GM19099 (cell line): Measurements from ENCODE around the gene BBC3.

Source experiments
- POLR2A ChIP-seq: IDR thresholded peaks from 3 replicates; pipeline ENCODE4 v1.6.1; 2011; ENCODE audit warnings: low read depth; ENCODE audit not compliant: insufficient read length; ENCODE audit errors: extremely low read depth

BBC3 gene

DNA sequence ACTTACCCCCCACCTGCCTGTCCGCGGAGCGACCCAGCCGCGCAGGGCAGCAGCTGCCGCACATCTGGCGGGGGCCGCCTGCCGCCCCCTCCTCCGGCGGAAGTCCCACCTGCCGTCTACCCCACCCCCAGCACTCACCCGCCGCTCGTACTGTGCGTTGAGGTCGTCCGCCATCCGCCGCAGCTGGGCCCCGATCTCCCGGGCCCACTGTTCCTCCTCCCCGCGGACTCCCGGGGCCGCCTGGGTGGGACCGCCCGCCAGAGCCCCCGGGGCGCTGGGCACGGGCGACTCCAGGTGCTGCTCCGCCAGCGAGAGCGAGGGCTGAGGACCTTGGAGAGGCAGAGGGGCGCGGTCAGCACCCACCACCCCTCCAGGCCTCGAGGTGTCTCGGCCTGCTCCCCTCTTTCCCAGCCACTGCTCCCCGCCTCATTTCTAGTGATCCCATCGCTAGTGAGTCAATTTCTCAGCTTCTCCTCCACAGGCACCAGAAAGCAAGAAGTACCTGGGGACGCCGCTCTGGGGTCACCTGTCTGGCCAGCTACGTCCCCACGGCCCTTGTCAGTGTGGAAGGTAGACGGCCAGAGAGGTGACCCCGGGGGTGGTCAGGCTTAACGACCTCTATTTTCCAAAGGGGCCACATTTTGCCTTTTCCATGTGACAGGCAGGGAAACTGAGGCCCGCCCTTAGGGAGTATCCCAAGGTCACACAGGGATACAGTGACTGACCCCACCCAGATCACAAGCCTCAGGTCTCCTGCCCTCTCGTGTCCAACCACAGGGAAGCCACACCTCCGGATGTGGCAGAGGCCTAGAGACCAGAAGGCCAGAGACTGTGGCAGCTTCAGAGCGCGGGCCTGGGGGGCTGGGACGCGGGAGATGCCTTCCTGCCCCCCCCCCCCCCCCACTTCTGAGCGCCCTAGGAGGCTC, 4.3 kb downstream of the BBC3 start:
- TF ChIP-seq POLR2A = peak; percentile 64

DNA sequence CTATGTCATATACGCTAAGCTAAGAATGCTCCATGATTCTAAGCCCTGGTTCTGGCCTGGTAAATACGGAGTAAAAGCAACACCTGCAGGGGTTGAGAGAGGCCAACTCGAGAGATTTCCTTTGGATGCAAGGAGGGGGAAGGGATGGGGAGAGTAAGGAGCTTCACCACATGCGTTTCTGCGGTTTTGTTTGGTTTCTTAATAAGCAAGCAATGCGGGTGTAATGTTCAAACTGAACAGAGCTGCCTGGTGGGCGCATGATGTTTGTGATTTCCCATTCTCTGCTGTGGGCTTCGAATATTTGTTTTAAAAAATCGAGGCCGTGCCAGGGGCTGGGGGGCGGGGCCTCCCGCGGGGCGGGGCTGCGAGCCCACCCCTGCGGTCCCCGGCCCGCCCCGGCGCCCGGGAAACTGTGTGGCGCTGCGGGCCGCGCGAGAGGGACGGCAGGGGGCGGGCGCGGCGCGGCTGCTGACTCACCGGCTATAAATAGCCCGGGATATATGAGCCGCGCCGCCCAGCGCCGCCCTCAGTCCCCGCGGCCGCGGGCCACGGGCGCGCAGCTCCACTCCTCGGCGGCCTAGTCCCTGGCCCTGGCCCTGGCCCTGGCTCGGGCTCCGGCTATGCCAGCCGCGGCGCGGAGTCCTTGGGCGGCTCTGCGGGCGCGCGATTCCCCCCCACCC, 5.1 kb downstream of the BBC3 start:
- TF ChIP-seq POLR2A = peak; percentile 100

DNA sequence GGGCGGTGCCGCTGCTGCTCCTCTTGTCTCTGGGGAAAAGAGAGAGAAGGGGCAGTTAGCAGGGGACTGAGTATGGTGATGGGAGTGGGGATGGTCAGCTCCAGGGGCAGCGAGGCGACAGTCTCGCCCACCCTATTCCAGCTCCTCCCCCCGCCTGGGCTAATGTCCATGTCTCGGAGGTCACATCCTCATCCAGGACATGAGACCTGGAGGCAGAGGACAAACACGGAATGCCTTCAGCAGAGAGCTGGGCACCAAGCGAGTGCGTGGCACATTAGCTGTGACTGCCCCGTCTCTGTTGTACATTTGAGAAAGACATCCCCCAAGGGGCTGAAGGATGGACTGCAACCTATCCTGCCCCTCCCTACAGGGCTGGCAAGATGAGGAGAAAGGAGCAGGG, 9.1 kb downstream of the BBC3 start:
- no peak for TF ChIP-seq POLR2A

DNA sequence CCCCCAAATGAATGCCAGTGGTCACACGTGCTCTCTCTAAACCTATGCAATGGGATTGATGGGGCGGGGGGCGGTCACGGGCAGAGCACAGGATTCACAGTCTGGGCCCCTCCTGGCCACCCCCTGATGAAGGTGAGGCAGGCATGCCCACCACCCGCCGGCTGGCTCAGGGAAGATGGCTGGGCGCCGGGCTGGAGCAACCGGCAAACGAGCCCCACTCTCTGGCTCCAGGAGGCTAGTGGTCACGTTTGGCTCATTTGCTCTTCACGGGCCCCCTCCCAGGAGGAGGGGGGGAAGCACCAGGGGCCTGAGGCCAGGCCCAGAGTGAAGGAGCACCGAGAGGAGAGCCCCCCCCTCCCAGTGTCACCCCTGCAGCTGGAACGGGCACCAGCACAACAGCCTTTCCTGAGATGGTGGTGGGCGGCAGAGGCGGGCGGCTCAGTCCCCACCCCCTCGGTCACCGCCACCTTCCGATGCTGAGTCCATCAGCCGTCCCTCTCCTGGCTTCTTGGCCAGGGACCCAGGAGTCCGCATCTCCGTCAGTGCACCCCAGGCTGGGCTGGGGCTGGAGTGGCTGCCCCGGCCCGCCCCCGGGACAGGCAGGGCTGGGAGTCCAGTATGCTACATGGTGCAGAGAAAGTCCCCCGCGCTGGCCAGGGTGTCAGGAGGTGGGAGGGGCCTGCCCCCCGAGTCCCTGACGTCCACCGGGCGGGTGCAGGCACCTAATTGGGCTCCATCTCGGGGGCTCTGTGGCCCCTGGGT, 9.7 kb downstream of the BBC3 start:
- no peak for TF ChIP-seq POLR2A

DNA sequence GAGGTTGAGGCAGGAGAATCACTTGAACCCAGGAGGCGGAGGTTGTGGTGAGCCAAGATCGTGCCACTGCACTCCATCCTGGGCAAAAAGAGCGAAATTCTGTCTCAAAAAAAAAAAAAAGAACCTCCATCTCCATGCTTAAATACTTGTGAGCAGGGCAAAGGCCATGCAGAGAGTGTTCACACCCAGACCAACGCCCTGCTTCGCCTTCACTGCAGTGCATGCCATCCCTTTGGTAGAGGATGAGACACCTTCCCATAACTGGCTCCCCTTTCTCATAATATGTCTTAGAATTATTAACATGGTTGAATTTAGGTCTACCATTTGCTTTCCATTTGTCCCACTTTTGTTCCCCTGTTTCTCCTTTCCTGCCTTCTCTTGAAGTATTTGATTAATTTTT, 15.4 kb downstream of the BBC3 start:
- TF ChIP-seq POLR2A = no peak

DNA sequence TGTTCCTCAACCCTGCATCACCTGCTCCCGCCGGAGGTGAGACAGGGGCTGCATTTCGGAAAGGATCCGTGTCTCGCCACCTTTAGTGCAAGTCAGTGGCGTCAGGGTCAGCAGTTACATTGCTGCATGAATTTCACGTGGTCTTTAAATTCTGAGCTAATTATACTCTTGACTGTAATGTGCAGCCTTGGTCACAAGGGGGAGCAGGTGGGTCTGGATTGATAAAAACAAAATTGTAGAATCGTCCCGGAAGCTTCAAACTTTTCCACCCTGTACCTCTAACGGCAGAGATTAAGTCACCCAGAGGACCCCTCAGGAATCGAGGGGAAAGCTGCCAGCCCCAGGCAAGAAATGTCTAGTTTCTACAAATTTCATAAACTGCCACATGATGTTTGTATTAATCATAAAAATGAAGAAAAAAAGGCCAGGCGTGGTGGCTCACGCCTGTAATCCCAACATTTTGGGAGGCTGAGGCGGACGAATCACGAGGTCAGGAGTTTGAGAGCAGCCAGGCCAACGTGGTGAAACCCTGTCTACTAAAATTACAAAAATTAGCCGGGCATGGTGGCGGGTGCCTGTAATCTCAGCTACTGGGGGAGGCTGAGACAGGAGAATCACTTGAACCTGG, 20.2 kb downstream of the BBC3 start:
- no peak for TF ChIP-seq POLR2A

DNA sequence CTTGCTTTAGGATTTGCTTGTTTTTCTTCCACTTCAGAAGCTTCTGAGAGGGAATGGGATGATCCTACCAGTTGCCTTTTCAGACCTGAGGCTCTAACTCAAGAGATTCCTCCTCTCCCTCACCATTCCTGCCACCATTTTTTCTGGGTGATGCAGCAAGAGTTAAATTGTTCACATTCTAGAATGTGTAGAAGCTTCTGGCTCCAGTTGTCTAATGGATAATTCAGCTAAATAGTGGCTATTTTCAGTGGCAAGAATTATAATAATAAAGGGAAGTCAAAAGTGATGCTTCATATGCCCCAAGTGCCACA, 20.9 kb downstream of the BBC3 start:
- TF ChIP-seq POLR2A = no peak

DNA sequence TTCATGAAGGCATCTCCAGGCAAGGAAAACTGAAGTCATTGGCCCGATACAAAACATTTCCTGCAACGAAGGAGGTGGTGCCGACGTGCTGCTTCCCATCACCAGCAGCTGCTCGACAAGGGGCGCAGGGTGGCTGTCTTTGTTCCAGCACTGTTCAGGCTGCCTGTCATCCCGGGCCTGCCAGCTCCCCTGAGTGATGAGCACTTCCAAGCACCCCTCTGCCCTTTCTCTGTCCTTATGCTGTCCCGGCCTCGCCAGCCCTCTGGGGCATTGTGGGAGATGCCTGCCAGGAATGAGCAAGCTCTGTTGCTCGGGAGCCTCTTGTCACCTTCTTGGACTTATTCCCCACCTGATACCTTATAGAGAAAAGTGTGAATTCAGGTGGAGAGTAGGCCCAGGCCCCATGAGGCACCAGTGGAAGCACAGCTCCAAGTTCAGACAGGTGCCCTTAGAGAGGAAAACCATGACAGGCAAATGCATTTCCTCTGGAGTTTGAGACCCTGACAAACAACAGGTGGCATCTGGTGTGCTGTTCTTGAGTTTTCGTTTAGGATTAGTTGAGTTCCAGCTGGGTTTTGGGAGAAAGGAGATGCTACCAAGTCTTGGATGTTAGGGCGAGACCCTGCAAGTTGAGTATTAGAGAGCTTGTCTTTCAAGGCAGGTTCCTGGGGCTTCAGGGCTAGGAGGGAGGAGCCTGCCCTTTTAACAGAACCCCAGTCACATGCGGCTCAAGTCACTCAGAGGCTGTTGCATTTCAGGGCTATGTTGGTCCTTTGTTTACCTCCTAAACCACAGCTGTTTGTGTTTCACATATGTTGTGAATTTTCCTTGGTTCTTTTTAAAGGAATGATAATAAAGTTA, 21.4 kb downstream of the BBC3 start:
- no peak for TF ChIP-seq POLR2A

DNA sequence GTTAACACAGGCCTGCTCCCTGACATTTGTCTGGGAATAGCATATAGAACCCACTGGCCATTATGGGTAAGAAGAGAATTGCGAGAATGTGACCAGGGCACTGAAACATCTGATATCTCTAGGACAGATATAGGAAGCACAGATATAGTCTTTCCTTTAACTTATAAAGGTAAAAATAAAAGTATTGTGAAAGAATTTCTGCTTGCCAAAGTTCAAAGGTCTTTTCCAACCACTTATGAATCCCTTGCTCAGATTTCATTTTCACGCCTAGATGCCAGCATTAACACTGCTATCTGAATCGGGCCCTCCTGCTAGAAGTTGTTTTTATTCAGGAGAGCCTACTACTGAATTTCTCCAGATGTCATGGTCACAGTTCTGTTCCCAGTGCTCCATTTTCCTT, 27.7 kb downstream of the BBC3 start:
- TF ChIP-seq POLR2A = no peak

DNA sequence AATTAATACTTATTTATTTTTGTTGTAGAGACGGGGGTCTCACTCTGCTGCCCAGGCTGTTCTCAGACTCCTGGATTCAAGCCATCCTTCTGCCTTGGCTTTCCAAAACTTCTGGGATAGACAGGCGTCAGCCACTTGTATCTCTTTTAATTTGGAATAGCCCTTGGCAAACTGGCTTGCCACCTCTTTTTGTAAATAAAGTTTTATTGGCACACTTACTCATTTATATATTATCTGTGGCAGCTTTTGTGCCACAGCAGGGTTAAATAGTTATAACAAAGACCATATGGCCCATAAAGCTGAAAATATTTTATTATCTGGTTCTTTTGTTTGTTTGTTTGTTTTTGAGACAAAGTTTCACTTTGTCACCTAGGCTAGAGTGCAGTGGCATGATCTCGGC, 30.5 kb downstream of the BBC3 start:
- TF ChIP-seq POLR2A = no peak

DNA sequence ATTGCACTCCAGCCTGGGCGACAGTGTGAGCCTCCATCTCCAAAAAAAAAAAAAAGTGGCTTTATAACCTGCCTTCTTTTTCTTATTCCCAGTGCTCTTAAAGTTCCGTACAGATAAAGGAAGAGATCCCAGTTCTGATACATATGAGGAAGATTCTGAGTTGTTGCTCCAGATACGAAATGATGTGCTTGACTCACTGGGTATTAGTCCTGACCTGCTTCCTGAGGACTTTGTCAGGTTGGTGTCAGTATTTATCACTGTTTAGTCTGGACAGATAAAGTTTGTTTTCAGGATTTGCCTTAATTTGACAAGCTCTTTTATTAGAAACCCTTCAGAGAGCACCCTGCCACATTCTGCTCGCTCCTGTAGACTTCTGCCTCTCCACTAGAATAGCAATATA, 33.9 kb downstream of the BBC3 start:
- no peak for TF ChIP-seq POLR2A

DNA sequence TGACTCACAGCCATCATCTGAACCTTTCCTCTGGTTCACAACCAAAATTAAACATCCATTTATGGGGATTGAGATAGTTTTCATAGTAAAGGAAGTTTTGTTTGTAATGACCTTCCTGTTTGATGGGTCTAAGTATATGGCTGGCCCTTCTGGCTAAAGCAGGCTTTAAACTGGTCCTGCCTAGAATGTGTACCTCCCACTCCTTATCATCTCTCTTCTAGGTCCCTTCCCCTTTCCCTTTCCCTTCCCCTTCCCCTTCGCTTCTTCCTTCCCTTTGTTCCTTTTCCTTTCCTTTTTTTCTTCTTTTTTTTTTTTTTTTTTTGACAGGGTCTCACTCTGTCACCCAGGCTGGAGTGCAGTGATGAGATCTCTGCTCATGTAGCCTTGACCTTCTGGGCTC, 35.6 kb downstream of the BBC3 start:
- no peak for TF ChIP-seq POLR2A

DNA sequence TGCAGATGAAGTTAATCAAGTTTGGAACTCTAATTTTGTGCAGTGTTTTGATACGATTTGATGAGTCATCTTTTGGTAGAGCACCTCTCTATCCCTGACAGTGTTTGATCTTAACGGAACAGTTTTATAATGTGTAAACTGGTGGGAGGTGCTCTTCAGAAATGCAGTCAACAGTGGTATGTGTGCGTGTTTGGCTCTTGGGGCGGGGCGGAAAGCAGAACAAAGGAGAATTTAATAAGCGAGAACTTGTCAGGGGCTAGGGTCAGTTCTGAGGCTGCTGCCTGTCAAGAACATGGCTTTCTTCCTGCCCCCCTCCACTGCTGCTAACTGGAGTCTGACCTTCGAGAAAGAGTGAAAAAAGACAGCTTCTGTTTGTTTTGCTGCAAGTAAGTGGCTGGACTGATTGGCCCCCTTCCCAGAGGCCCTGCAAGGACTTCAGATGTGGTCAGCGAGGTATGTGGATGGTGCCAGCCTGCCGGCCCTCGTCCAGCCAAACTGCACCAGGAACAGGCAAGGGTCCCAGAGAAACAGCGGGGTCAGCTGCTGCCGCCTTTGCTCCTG, 40.8 kb downstream of the BBC3 start:
- no peak for TF ChIP-seq POLR2A

DNA sequence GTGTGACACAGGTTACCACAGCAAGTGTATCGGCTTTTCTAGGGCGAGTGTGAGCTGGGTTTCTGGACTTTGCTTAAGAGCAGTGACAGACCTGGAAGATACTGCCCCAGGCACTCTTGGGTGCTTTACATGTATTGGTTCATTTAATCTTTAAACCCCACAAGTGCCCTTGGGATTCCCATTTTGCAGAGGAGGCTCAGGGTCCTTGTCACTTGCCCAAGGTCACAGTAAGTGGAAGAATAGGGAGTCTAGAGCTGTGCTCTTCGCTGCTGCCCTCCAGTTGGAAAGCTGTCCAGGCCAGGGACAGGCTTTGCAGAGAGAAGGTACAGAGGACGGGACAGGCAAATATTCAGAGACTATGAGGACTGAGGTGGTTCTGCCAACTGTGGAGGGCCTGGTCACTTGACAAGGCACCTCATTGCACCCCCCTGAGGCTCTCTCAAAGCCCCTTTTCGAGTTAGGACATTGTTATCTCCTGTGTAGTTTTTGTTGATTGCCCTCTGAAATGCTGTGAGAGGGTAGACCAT, 42.4 kb downstream of the BBC3 start:
- no peak for TF ChIP-seq POLR2A
